Stimulated activated CD8-positive, alpha-beta memory T cell treated with anti-CD3 and anti-CD28 coated beads, Interleukin-7, amount 100 ng/mL, for 4 hours (primary cell): Measurements from ENCODE around the gene EPHX1.

Experiments
- DNase-seq, 2 donors: peaks; one replicate each; pipeline ENCODE4 v3.0.0-alpha.2; 2020; ENCODE audit warnings: low read depth in 2 of 2

EPHX1 gene

GRCh38 chr1:225842788-225843425, 33.0 kb downstream of the EPHX1 start:
- no peak for DNase-seq

- DNase-seq = no peak
Measured at GRCh38 chr1:225843426-225843795, 33.5 kb downstream of the EPHX1 start.

GRCh38 chr1:225844236-225845061, 34.5 kb downstream of the EPHX1 start:
- no peak for DNase-seq

- no peak for DNase-seq
Measured at GRCh38 chr1:225845097-225845496, 35.2 kb downstream of the EPHX1 start.

- no peak for DNase-seq
Measured at GRCh38 chr1:225845571-225846259, 35.8 kb downstream of the EPHX1 start.

- DNase-seq = no peak
Measured at GRCh38 chr1:225846331-225847310, 36.7 kb downstream of the EPHX1 start.

DNA sequence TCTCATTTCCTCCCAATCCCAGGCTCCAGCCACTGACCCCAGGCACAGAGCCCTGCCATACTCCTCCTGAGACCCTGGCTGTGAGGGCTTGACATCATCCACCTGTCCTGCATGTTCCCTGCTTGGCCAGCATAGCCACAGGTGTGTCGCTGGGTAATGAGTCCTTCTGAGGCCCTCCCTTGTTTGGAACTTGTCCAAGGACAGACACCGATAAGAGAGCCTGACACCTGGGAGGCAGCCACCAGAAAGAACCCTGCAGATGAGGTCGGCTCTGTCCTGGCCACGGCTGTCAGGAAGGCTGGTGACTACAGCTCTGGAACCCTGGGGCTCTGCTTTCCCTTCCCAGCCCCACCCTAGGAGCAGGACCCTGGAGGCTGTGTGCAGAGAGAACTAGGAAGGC, 37.7 kb downstream of the EPHX1 start:
- DNase-seq = no peak

DNA sequence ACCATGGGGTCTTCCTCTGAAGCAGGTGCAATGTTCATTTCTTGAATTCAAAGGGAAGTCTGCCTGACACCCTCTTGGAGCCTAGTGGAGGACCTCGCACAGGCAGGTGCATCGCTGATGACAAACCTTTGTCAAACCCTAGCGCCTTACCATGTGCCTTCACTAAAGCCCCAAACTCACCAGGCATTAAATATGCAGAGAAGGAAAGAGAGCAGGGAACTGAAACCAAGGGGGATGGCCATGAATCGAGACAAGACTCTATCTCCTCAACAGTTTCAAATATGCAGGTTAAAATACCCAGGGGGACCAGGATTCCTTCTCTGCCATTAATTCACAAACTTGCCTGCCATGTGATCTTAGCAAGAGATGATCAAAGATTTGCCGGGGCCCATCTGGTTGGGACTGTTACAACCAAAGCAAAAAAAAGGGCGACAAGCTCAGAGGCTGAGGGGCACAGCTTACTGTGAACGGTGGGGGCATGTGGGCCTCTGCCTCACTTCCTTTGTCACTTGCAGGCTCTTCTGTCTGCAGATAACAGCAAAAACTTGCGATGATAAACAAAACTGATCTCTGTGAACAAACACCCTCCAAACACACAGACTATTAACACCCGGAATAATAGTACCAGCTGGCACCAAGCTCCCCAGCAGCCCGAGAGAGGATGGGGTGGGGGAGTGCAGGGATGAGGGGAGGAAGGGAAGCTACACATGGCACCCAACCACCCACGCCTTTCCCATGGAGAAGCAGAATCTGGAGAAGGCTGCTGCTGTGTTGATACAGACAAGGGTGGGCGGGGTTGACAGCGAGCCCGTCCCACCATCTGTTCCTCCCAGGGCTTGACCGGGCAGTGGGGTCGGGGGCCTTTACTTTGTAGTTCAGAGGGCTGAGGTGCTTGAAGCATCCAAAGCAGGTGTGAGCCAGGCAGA, 38.4 kb downstream of the EPHX1 start:
- peak in 1 of 2 donors; percentile 21 for DNase-seq

DNA sequence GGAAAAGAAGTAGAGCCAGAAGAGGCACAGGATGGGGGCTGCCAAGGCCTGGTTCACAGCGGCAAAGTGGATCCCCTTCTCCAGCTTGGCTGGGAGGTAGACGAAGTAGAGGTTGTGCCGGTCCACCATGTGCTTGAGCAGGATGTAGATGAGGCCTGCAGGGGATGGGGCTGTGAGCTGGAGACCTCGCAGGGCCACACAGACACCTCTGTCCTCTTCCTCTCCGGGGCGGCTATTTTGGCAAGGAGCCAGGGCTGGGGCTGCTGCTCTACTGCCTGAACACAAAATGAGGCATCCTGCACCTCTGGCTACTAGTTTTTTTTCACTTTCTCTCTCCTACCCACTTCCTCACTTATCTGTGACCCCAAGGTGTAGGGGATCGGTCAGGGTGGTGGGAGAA, 40.0 kb downstream of the EPHX1 start:
- DNase-seq = peak in 1 of 2 donors; percentile 37

GRCh38 chr1:225850370-225850769, 40.4 kb downstream of the EPHX1 start:
- no peak for DNase-seq

DNA sequence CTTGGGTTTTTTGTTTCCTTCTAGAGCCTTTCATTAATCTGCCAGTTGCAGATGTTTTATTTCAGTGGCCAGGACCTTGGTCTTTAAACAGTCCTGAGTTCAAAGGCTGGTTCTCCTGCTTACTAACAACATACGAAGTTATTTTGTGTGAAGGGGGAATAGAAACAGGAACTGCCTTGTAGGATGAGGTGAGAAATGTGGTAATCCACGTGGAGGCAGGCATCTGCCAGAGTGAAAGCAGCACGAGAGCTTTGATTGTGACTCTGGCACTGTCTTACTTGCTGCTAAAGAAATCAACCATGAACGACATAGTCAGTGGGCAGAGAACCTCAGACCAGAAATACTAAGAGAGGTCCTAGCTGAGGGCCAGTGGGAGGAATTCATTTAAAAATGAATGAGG, 41.9 kb downstream of the EPHX1 start:
- no peak for DNase-seq

DNA sequence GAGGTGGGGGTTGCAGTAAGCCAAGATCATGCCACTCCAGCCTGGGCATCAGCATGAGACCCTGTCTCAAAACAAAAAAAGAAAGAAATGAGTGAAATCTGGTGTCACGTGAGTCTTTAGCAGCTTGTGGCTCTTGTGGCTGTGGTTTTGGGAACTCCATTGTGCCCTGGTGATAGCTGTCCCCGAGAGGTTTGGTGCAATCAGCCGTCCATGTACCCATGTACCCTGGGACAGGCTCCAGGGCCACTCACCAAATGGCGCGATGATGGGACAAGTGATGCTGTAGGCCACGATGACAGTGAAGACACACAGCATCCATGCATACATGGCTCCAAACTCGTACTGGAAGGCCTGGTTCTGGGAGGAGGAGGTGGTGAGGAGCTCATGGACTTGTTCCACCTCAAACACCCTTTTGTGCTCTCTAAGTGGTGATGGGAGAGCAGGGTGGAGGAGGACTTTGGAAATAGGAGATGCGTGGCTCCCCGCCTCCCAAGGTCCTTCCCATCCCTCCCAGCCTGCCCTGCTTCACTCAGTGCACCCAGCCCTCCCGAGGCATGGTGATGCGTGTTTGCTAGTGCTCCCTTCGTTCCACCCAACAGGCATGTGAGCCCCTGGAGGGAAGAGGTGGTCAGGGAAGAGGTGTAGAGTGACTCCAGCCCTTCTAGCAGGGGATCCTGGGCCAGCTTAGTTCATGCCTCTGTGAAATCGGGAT, 42.6 kb downstream of the EPHX1 start:
- DNase-seq = no peak

GRCh38 chr1:225853441-225853840, 43.5 kb downstream of the EPHX1 start:
- no peak for DNase-seq

DNA sequence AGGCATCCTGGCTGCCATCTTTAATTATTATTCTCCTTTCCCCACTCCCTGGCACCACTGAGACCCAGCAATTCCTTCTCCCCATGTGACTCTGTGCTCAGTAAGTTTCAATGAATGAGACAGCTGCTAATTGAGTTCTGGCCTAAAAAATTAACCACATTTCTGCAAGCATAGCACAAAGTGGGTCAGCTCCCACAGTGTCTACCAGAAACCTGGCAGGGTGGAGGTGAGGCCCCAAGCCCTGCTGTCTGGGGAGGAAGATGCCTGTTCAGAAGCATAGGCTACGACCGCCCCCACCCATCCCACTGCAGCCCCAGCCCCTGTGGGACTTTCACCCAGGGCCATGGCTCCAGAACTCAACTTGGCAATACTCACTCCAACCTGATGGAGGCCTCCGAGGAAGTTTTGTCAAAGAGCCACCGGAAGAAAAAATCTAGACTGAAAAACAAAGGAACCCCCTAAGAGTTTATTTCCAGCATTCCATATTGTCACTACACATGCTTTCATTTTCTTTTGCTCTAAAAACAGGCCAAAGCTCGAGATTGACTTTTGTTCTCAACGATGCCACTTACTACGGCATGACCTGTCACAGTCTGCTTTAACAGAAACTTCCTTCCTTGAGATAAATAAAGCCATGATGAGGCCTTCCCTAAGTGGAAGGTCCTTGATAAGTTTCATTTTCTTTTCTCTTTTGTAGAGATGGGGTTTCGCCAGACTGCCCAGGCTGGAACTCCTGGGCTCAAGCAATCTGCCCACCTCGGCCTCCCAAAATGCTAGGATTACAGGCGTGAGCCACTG, 45.8 kb downstream of the EPHX1 start:
- DNase-seq = no peak

GRCh38 chr1:225857256-225857655, 47.3 kb downstream of the EPHX1 start:
- DNase-seq = no peak

DNA sequence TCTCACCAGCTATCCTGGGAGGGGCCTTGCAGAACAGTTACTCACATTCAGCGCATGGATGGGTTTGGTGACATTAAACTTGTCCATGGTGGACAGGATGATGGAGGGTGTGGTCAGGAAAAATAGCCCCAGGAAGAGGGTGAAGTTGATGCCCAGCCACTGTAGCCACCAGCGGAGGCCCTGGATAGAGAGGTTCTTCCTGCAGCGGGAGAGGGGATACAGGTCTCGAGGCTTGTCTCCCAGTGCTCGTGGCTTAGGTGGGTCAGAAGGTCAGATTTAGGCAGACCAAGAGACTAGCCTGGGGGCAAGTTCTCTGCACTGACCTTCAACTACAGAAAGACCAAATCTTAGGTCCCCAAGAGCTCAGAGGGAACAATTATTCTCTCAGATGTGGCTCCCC, 49.2 kb downstream of the EPHX1 start:
- DNase-seq = no peak

DNA sequence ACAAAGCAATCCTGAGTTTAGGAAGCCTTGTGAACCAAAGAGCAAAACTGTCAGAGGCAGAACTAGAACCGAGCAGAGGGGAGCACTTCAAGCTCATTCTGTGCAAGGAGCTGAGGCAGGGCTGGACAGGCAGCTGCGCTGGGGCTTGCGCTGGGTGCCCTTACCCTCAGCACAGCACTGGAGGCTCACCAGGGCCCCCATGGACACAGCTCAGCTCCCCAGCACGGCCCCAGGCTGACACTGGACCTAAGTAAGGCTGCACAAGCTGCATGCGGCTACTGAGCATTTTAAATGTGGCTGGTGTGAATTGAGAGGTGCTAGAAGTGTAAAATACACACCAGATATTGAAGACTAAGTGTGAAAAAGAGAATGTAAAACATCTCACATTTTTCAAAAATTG, 50.2 kb downstream of the EPHX1 start:
- DNase-seq = no peak

- no peak for DNase-seq
Measured at GRCh38 chr1:225860876-225861441, 51.0 kb downstream of the EPHX1 start.
